NCI-H524 treated with DMSO at 0.1 percent for 48 hours (cell line): ENCODE data around the gene FLT1.

Experiments used
- DNase-seq: peaks from one replicate; lab custom pipeline; 2025; lab: John Stamatoyannopoulos, UW

The FLT1 gene

DNA sequence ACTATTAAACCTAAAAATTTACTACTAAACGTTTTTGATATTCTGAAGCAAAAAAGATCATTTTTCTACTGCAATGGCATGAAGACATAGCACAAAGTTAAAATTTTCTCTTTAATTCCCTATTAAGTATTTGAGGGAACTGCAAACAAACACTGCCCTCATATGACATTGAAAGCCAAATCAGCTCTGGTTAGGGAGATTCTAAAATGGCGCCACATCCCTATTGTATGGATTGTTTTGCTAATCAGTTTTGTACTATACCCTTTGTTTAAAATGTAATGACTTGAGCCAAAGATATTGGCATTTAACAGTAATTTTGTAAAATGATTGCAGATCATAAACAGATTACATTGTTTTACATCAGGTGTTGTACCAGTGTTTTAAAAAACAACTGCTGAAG is 65.8 kb downstream of the FLT1 start:
- no peak for DNase-seq

- DNase-seq, result no peak
Observed at GRCh38 chr13:28426381-28426780, 68.5 kb downstream of the FLT1 start.

DNA sequence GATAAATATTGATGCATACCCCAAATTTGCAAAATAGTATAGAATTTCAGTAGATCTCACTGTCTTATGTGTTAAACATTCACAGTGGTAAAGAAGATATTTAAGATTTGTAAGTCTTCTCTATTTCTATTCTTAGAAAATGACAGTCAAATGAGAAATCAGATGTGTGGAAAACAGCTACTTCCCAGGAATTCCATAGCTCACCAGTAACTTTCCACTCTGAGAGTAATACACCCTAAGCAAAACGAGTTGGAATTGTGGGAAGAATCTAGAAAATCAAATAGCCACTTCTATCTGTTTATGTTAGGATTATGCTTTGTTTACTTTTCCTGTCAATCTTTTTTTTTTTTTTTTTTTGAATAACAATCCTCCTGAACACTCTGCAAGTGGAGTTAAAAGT is 69.1 kb downstream of the FLT1 start:
- DNase-seq, result no peak

DNA sequence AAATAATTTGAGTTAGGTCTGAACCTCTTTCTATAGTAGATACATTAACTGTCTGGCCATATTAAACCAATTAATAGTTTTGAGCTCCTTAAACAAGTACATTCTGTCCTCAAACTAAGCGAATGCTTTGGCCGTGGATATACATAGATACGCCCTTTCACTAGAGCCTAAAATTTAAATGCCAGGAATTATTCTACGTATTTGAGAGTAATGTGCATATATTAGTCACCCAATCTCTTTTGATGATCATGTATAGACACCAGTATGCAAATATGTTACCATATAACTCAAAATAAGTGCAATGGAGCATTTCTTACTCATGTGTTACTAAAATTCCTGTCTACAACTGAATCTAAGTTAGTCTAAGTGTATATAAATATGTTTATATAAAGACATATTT is 70.4 kb downstream of the FLT1 start:
- DNase-seq, result no peak

DNA sequence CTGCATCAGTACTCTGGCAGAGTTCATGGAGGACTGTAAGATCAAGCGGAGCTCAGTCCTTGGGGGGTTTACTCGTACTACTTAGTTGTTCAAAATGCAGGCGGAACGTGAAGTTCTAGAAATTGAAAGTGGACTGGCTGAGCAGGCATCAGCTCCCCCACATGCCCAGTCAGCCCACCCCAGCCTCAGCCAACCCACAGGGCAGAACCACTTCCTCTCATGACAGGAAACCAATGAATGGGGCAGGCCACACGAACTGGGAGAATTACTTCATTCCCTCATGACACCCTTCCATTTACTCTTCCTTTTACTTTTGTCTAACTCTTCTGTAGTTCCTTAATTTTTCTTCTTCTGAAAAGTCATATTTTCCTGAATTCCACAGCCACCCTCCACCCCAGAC is 71.9 kb downstream of the FLT1 start:
- DNase-seq, result no peak

GRCh38 chr13:28421676-28422410 is 73.1 kb downstream of the FLT1 start:
- no peak for DNase-seq

GRCh38 chr13:28420704-28421103 is 74.2 kb downstream of the FLT1 start:
- no peak for DNase-seq

- no peak for DNase-seq
Observed at GRCh38 chr13:28415994-28416421, 78.9 kb downstream of the FLT1 start.

GRCh38 chr13:28413999-28414398 is 80.9 kb downstream of the FLT1 start:
- DNase-seq, result no peak

GRCh38 chr13:28412981-28413380 is 81.9 kb downstream of the FLT1 start:
- DNase-seq, result no peak

DNA sequence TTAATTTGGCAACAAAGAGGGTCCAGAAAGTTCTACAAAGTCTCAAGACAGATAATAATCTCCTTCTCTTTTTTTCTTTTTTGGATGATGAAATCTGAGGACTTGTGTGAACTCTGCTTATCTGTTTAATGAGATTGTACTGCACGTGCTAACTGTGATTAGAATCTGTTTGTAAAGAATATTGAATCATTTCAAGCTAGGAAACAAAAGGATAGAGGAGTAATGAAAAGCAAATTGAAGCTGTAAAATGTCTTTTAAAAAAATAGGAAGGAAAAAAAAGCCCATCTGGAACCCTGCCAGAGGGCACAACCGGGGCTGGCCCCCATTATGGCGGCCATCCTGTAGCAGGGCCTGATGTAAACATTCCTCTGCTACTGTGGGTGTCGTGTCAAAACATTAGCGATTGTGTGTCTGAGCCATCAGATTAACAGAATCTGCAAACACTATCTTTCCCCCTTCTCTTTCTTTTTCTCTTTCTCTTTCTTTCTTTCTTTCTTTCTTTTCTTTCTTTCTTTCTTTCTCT is 83.0 kb downstream of the FLT1 start:
- no peak for DNase-seq

DNA sequence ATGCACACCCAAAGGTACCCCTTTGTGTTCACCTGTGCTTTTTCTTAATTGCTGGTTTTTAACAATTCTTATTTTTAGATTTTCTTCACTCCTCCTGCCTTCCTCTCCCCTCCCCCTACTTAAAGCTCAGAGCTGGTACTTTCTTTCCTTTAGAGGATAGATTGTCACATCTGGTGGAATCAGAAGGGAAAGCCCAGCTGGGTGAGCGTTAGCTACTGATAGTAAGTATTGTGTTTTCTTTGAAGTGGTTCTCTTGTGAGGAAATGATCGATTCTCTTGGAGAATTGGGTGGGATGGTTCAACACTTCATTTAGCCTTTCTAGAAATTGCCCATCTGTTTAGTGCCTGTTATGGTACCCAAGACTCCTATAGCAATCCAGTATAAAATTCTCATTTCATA is 84.8 kb downstream of the FLT1 start:
- DNase-seq, result no peak

GRCh38 chr13:28409648-28410047 is 85.3 kb downstream of the FLT1 start:
- DNase-seq, result no peak

DNA sequence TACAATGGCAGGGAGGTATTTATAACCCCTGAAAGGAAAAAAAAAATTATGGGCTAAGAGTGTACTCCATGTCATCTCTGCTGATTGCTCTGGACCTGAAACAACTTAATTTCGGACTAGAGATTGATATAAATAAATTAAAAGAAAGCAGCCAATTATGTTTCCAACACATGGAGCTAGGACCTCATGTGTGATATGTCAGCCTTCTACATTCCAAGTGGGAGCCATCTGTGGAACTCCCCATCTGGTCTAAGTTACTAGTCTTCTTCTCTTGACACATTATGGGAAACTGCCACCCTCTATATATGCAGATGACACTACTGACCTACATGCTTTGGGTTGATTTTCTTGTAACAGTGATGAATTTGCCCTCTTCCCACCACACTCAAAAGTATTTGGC is 86.1 kb downstream of the FLT1 start:
- no peak for DNase-seq

DNA sequence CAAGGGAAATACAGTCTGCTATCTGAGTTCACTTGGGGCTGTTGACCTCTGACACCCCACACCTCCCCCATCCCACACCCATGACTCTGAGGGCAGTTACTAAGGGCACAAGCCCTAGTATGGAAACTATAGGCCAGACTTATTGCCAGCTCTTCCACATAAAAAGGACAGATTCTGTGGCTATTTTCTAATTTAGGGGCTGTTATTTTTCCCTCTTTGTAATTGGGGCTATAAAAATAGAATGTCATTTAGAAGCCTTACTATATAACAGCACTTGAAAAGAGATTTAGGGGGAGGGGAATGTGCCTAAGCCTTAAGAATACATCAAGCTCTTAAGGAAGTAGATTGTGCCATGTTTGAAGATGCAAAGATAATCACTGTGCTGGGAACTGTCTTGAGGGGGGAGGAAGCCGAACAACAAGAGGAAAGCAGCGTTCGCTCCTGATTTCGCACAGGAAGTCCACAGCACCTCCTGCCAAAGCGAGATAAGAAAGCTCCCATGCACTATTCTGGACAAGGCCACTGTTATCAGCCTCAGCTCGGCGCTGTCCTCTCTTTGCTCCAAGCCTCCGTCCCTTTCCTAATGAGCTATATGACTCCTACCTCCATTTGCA is 86.6 kb downstream of the FLT1 start:
- no peak for DNase-seq

- no peak for DNase-seq
Observed at GRCh38 chr13:28406733-28407266, 88.1 kb downstream of the FLT1 start.

- DNase-seq, result no peak
Observed at GRCh38 chr13:28402057-28402381, 92.9 kb downstream of the FLT1 start.

DNA sequence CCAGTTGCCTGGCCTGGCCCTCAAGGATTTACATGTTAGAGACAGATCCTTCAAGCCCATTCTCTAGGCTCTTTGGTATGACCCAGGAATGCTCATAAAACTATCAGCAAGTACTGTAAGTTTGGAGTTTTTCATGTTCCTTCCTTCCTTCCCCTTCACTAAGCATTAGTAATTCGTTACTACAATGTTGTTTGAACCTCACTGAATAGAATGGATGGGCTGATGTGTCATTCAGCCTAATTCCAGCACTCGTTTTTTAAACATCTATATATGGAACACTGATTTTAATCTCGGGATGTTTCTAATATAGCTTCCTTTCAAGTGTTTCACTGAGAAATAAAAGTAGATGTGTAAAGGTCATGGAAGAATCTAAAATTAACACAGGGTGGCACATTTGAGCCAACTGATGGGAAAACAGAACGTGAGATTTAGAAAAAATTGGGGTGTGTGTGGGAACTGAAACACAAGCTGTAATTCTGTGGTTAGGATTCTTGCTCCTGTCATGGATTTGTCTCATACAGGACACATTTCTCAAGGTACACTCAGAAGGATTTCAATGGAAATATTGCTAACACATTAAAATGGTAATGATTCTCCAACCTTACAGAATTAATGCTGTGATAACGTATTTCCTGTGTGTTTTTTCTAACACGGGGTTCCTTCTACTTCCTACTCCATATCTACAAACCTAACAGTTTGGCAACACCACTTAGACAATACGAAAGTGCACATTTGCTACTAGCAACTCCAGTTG is 93.4 kb downstream of the FLT1 start:
- no peak for DNase-seq

DNA sequence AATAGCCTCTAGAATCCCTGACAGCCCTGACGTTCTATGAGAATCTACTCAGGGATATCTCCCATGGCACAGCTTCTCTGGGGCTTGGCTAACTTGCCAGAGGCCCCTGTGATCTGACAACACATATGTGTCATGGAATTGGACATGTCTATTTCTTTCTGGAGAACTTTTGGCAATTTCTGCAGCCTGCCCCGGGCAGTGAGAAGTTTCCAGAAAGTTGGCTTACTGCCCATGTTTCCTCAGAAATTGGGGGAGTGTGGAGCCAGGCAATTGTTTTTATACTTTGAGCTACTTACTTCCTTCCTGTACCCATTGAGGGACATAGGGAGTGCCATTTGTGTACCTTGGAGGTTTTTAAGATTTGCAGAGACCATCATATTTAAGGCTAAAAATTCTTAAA is 98.9 kb downstream of the FLT1 start:
- no peak for DNase-seq

DNA sequence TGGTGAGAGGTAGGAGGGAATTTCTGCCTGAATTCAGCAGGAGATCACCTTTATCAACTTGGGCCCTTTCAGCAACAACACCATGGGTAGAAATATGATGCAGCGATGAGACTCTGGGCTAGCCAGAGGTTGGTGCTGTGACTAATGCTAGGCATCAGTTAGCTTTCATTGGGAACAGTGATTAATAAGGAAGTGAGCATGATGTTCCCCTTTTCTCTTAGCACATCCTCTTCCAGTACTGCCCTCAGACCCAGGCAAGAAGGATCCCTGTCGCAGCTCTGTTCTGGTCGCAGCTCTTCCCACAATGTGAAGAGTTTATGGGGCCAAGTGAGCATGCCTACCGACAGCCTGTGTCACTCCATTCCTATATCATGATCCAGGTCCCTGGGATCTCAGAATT is 100.5 kb downstream of the FLT1 start:
- no peak for DNase-seq

DNA sequence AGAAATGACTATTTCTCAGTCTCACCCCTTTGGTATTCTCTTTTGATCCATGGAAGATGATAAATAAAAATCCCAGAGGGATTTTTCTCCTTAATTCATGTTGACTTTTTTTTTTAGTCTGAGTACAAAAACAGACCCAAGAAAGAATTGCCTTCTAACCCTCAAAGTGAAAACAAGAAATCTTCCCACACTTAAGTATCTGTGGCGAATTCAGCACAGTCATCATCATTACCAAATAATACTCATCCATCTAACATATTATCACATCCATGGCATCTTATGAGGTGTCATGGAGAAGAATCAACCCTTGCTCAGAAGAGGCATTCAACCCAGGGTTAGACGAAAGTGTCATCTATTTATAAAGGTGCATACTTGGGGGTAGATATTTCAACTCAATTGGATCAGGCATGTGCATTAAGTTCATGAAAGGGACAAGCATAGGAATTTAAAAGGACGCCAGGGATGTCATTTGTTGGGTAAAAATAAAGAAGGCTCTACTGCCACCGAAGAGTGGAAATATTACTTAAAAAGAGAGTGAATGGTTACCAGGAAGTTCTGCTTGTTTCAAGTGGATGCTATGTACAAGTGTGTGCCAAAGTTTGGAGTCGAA is 101.9 kb downstream of the FLT1 start:
- no peak for DNase-seq

- no peak for DNase-seq
Observed at GRCh38 chr13:28392428-28392827, 102.5 kb downstream of the FLT1 start.
